ENCODE results near the gene CCDC146. TPM values are rescaled to one million over a fixed set of nuclear protein-coding genes. Genes with fewer than 3 reads are reported as not detected.

Gene CCDC146
- total and polyA plus RNA-seq, 2 of the 13 experiments (the other 11 are each of a cell fraction or from before 2014, with no cell fraction given): 2.4 to 4.1 TPM

DNA sequence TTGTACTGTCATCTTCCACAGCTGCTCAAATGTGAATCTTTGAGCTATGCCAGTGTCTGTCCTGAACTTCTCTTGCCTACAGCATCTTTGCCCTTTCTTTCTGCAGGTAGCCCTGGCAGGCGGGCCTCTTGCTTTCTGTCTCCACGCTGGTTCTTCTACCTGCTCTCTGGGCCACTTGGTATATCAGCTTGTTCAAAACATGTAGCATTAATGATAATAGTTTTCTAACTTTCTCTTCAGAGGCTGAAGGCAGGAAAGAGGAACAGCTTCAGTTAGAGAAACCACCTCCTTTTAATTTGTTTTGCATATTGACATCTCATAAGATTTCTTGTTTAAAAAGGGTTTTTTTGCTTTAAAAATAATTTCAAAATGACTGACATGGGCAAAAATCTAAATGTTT lies 78.1 kb downstream of the CCDC146 start:
- ATAC-seq (no peak), FAIRE-seq (no peak), DNase-seq (ENCODE audit: low spot score) (no peak)
- BruUV-seq (replicated peaks): no TSS peak
- Histone ChIP-seq H3K36me3 (replicated peaks in 1 of 2; ENCODE audit: control insufficient read depth in 1 of 2, insufficient read depth in 2 of 2, low read length in 2 of 2) (no peaks in the 10 kb centered on the region), H3K27me3 (ENCODE audit: control insufficient read depth in 1 of 2, insufficient read depth in 2 of 2, low read length in 2 of 2) (no peaks in the 10 kb centered on the region), H3K9me3 (ENCODE audit: low read length) (no peaks in the 10 kb centered on the region), H3K27ac (ENCODE audit: extremely low read length, insufficient read depth, low read length) (no peak overlapping the region), H3K9ac (ENCODE audit: insufficient read depth, low read depth, low read length) (no peak overlapping the region), H3K4me3 (replicated peaks in 1 of 3; ENCODE audit: insufficient read depth in 1 of 3, low read depth in 2 of 3, low read length in 3 of 3) (no peak overlapping the region), H4K20me1 (ENCODE audit: insufficient read depth, low read length) (no peaks in the 10 kb centered on the region), H2AFZ (ENCODE audit: low read length) (no peak overlapping the region), H3K4me2 (ENCODE audit: low read depth, low read length) (no peak overlapping the region), H3K79me2 (ENCODE audit: insufficient read depth, low read length) (no peaks in the 10 kb centered on the region), H3K4me1 (ENCODE audit: insufficient read depth, low read length) (peaks cover 13% of the 10 kb centered on the region)
- in situ Hi-C loops (cut with HindIII; ENCODE audit: extremely low pct_ligation_motif_present, low pct_unique_long_range_greater_than_20kb): no loop called here
- ChIA-PET POLR2A (no interaction called here), CTCF (ENCODE audit: low intra/inter-chr PET ratio, low total read pairs) (no interaction called here)
- WGBS (ENCODE audit: low lambda C conversion rate): 94% methylated on average over 2 of the region's 2 CpGs
- intact Hi-C loops (cut with micrococcal nuclease; ENCODE audit: unreplicated experiment): no loop called here
- TF ChIP-seq RAD21 (CRISPR knock-in tag; IDR thresholded peaks at IDR 0.05): no peak
- TF ChIP-seq POGK (CRISPR knock-in tag; conservative IDR thresholded peaks at IDR 0.05): no peak
- TF ChIP-seq, protein P1, sequence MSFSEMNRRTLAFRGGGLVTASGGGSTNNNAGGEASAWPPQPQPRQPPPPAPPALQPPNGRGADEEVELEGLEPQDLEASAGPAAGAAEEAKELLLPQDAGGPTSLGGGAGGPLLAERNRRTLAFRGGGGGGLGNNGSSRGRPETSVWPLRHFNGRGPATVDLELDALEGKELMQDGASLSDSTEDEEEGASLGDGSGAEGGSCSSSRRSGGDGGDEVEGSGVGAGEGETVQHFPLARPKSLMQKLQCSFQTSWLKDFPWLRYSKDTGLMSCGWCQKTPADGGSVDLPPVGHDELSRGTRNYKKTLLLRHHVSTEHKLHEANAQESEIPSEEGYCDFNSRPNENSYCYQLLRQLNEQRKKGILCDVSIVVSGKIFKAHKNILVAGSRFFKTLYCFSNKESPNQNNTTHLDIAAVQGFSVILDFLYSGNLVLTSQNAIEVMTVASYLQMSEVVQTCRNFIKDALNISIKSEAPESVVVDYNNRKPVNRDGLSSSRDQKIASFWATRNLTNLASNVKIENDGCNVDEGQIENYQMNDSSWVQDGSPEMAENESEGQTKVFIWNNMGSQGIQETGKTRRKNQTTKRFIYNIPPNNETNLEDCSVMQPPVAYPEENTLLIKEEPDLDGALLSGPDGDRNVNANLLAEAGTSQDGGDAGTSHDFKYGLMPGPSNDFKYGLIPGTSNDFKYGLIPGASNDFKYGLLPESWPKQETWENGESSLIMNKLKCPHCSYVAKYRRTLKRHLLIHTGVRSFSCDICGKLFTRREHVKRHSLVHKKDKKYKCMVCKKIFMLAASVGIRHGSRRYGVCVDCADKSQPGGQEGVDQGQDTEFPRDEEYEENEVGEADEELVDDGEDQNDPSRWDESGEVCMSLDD (CRISPR knock-in tag; IDR thresholded peaks at IDR 0.05; ENCODE audit: borderline replicate concordance): no peak
- no peak for TF ChIP-seq ZBTB38 (CRISPR knock-in tag; IDR thresholded peaks at IDR 0.05)
- no peak for TF ChIP-seq ARID2 (CRISPR knock-in tag; IDR thresholded peaks at IDR 0.05; ENCODE audit: borderline replicate concordance)
- no peak for TF ChIP-seq ZBTB7A (CRISPR knock-in tag; IDR thresholded peaks at IDR 0.05)
- TF ChIP-seq ZNF501 (CRISPR knock-in tag; IDR thresholded peaks at IDR 0.05): no peak
- TF ChIP-seq ELF1 (CRISPR knock-in tag; IDR thresholded peaks at IDR 0.05): no peak
- TF ChIP-seq ELK4 (CRISPR knock-in tag; IDR thresholded peaks at IDR 0.05; ENCODE audit: borderline replicate concordance): no peak
- no peak for TF ChIP-seq RAD51 (IDR thresholded peaks at IDR 0.05; ENCODE audit: borderline replicate concordance)
- TF ChIP-seq DNMT3B (CRISPR knock-in tag; conservative IDR thresholded peaks at IDR 0.05): no peak
- no peak for TF ChIP-seq RXRB (CRISPR knock-in tag; IDR thresholded peaks at IDR 0.05; ENCODE audit: borderline replicate concordance)
- TF ChIP-seq TRIM24 (CRISPR knock-in tag; IDR thresholded peaks at IDR 0.05): no peak
- TF ChIP-seq ZNF460 (CRISPR knock-in tag; IDR thresholded peaks at IDR 0.05; ENCODE audit: borderline replicate concordance): no peak
- no peak for TF ChIP-seq ZNF205 (CRISPR knock-in tag; IDR thresholded peaks at IDR 0.05)
